ENCODE data around the gene CDT1.

Gene CDT1

DNA sequence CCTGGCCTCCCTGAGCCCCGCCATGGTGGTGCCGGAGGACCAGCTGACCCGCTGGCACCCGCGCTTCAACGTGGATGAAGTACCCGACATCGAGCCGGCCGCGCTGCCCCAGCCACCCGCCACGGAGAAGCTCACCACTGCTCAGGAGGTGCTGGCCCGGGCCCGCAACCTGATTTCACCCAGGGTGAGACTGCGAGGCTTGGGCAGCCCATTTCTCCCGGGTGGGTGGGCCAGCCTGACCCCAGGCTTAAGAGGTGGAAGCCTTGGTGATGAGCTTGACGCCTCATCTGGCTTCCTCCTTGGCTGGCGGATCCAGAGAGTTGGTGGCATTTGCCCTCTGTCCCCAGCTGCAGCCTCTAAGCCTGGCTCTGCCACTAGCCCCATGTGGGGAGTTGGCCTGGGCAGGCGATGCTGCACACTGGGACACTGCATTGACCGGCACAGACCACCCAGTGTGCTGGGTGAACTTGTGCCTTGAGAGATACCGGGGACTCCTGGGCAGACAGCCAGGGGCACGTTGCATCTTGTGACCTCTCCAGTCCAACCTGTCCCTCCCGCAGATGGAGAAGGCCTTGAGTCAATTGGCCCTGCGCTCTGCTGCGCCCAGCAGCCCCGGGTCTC lies 3.0 kb downstream of the CDT1 start:
- DNase-seq: no peak

- no peak for DNase-seq
These were observed 3.6 kb downstream of the CDT1 start for GRCh38 chr16:88807142-88807625.

GRCh38 chr16:88807626-88808453 lies 4.3 kb downstream of the CDT1 start:
- DNase-seq: no peak

GRCh38 chr16:88809068-88809675 lies 5.6 kb downstream of the CDT1 start:
- no peak for DNase-seq

DNA sequence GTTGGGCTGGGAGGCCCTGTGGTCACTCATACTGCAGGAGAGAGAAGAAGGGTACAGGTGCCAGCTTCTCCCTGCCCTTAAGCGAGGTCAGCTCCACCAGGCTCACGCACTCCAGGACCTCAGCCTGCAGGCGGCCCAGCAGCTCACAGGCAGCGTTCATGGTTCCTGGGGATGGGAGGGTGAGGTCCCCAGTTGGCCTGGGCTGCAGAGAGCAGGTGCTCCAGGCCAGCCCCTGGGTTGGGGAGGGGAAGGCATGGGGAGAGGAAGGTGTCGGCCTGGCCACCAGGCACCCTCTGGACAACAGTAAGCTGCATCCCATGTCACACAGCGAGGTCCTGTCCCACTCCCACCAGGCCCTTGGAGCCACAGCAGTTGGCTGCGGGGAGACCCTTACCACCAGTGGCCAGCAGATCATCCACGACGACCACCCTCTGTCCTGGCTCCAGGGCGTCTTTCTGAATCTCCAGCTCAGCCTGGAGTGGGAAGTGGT lies 6.1 kb downstream of the CDT1 start:
- DNase-seq: no peak

DNA sequence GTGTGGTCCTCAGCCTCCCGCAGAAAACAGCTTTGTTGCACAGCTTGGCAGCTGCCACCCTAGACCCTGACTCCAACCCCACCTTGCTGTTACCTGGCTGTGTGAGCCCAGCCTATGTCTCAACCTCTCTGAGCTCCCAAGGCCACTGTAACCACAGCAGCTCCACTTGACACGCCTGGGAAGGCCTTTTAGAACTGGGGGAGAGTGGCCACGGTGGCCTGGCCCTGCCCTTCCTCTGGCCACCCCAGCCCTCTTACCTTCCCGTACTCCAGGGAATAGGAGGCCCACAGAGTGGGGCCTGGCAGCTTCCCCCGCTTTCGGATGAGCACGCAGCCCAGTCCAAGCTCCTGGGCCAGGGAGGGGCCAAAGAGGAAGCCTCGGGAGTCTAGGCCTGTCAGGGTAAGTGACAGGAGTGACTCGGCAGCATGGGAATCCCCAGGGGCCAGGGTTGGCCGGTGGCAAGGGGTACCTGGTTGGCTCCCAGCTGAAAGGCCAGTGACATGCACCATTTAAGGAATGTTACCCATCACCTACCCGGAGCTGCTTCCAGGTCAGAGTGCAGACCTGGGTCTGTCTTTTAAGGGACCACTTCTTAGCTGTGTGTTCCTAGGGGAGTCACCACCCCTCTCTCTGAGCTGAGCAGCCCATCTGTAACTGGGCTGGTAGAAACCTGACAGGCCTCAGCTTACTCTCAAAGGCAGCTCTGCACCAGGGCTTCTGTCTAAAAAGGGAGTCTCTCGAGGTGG lies 6.8 kb downstream of the CDT1 start:
- DNase-seq: no peak

GRCh38 chr16:88810912-88811768 lies 7.6 kb downstream of the CDT1 start:
- peak; percentile 75 for DNase-seq

GRCh38 chr16:88811769-88812512 lies 8.4 kb downstream of the CDT1 start, which contains the start of gene APRT:
Gene APRT, minus strand, starts transcription at chr16:88811928. Its CDS starts 29 bp downstream, at chr16:88811899.
- DNase-seq: peak; percentile 92

GRCh38 chr16:88812513-88813268 lies 9.1 kb downstream of the CDT1 start:
- DNase-seq: peak; percentile 12

- DNase-seq: no peak
These were observed 9.9 kb downstream of the CDT1 start for GRCh38 chr16:88813269-88814143.

GRCh38 chr16:88814144-88814502 lies 10.5 kb downstream of the CDT1 start:
- DNase-seq: no peak

- DNase-seq: no peak
These were observed 11.6 kb downstream of the CDT1 start for GRCh38 chr16:88815227-88815626.

DNA sequence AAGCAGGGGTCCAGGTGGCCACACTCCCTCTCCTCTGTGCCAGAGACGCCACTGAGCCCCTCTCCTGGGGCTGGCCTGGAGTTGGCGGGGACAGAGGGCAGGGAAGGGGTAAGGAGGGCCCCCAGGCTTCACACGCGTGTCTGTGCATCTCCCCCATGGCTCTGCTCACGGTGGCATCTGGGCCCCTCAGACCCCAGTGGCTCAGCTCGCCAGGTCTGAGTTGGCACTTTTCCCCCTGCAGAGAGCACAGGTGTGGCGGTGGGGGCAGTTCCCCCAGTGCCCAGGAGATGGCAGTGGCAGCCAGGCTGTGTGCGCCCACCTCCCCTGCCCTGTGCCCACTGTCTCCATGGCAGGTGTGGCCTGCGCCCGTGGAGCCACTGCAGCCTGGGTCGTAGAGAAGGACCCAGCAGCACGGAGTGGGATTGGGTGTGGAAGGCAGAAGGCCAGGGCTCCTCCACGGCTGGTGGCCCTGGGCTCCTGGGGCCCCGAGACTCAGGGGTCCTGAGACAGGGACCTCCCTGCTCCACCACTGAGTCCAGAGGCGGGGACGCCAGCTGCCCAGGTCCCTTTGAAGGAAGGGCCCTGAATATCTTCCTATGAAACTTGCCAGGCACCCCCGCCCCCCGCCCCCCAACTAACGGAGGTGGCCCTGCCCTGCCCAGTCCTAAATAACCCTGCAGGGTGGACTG lies 12.5 kb downstream of the CDT1 start:
- no peak for DNase-seq

DNA sequence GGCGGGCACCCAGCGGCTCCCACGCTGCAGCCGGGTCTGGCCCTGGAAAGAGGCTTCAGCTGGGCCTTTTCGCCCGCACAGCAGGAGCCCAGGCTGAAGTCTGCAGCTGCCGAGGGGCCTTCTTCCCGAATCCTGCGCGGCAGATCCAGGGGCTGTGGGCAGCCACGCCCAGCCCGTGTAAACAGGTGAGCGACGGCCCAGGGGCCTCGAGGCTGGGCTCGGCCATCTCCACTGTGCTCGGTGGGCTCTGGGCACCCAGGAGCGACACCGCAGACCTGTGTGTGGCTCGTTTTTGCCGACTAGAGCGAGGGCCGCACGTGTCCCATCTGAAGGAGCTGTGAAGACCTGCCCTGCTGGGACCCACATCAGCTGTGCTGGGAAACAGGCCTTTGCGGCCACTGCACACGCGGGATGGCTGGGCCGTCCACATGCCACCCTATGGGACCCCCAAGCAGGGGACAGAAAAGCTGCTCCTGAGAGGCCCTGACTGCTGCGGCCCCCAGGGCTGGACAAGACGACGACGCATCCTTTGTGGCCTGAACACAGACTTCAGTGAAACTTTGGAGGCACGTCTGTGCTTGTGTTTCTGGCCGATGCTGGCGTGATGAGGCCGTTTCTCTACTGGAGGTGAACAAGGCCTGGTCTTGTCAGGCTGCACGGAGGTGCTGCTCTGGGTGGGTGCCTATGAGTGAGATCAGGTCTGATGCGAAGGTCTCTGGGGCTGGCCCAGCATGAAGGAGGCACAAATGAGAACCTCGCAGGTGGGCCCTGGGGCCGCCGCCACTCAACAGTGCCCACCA lies 13.3 kb downstream of the CDT1 start:
- no peak for DNase-seq

GRCh38 chr16:88817785-88818574 lies 14.4 kb downstream of the CDT1 start:
- no peak for DNase-seq

DNA sequence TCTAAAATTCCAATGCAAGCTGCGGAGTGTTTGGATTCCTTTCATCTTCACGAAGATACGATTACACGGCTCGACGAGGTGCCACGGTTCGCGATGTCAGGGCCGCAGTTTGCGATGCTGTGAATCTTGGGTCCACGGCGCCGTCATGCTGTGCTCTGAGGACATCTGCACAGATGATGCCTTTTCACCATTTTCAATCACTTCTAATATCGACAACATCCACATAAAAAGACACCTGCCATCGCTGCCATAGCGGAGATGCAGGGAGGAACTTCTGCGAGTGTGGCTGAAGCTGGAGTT lies 14.9 kb downstream of the CDT1 start:
- DNase-seq: no peak

DNA sequence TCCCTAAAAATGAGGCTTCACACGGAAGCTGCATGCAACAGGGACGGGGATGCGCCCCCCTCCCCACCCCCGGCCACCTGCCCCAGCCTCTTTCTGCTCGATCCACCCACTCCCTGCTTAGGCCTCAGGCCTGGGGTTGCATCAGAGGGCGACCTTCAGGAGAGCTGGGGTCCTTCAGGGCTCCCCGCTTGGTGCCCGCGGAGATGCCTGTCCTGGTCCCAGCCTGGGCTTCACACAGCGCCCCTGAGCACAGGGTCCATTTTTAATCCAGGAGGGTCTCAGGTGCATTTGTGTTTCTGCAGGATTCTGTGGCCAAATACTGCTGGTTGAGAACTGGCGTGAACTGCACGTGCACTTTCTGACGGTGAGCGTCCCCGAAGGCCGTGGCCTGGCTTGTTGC lies 15.5 kb downstream of the CDT1 start:
- no peak for DNase-seq
